DOHH2 (cell line): Measurements from ENCODE around the gene CPA5.

Source experiments
- EZH2phosphoT487 ChIP-seq: fragments of 200-600 bp; sonication (generic); IDR thresholded peaks from 2 replicates; pipeline ENCODE4 v1.6.1; 2017; ENCODE audit warnings: borderline replicate concordance, mild to moderate bottlenecking, antibody characterized with exemption, low read length, moderate library complexity, mixed read lengths
- TF ChIP-seq, protein P1 (sequence below): fragments of 200-600 bp; sonication (generic); IDR thresholded peaks from one replicate; pipeline ENCODE4 v1.5.1; 2014; ENCODE audit warnings: antibody characterized with exemption, mild to moderate bottlenecking, low read depth, low read length; ENCODE audit not compliant: poor library complexity, severe bottlenecking

DNA sequence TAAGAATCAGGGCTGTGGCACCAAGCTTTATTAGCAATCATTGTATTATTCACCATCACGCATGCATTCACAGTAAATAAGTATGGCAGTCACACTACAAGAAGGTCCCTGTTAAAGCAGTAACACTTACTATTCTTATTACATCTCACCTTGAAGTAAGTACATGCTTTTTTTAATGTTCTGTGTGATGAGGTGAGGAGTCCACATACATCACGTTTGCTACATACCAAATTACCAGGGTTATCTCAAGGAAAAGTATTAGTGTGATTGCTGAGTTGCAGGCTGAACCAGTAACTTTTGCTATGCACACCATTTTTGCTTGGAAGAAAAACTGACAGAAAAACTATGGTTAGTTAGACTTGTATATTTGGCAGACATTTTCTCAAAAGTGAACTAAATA, 60.4 kb downstream of the CPA5 start:
- TF ChIP-seq, protein P1, sequence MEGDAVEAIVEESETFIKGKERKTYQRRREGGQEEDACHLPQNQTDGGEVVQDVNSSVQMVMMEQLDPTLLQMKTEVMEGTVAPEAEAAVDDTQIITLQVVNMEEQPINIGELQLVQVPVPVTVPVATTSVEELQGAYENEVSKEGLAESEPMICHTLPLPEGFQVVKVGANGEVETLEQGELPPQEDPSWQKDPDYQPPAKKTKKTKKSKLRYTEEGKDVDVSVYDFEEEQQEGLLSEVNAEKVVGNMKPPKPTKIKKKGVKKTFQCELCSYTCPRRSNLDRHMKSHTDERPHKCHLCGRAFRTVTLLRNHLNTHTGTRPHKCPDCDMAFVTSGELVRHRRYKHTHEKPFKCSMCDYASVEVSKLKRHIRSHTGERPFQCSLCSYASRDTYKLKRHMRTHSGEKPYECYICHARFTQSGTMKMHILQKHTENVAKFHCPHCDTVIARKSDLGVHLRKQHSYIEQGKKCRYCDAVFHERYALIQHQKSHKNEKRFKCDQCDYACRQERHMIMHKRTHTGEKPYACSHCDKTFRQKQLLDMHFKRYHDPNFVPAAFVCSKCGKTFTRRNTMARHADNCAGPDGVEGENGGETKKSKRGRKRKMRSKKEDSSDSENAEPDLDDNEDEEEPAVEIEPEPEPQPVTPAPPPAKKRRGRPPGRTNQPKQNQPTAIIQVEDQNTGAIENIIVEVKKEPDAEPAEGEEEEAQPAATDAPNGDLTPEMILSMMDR = no peak
- no peak for TF ChIP-seq EZH2phosphoT487
